GM12801 (cell line): Measurements from ENCODE around the gene UBR2.

Experiments
- TF ChIP-seq, protein P1 (sequence below): IDR thresholded peaks from one replicate; pipeline ENCODE4 v1.5.1; 2011; ENCODE audit warnings: control low read depth; ENCODE audit not compliant: insufficient read length; ENCODE audit errors: extremely low read depth

UBR2 gene

GRCh38 chr6:42711930-42712329, 148.1 kb downstream of the UBR2 start:
- TF ChIP-seq, protein P1, sequence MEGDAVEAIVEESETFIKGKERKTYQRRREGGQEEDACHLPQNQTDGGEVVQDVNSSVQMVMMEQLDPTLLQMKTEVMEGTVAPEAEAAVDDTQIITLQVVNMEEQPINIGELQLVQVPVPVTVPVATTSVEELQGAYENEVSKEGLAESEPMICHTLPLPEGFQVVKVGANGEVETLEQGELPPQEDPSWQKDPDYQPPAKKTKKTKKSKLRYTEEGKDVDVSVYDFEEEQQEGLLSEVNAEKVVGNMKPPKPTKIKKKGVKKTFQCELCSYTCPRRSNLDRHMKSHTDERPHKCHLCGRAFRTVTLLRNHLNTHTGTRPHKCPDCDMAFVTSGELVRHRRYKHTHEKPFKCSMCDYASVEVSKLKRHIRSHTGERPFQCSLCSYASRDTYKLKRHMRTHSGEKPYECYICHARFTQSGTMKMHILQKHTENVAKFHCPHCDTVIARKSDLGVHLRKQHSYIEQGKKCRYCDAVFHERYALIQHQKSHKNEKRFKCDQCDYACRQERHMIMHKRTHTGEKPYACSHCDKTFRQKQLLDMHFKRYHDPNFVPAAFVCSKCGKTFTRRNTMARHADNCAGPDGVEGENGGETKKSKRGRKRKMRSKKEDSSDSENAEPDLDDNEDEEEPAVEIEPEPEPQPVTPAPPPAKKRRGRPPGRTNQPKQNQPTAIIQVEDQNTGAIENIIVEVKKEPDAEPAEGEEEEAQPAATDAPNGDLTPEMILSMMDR, result no peak

- TF ChIP-seq, protein P1, result no peak
Observed at GRCh38 chr6:42714098-42714761, 150.4 kb downstream of the UBR2 start.

DNA sequence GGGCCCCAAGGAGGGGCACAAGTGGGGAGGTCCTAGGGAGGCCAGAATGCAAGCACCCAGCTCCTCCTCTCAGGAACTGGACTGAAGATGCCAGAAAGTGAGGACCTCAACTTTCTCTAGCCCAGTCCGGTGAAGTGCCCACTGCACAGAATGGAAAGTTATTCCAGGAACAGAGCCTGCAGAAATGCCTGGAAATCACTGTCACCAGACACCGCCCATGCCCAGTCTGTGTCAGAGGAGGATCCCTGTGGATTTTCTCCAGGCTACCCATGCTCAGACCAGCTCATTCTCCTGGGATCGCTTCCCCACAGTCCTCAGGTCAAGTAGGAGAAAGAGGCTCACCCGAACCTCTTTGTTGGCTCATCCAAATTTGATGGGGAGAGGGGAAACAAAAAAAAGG, 152.0 kb downstream of the UBR2 start:
- TF ChIP-seq, protein P1, result no peak

- TF ChIP-seq, protein P1, result no peak
Observed at GRCh38 chr6:42720739-42721138, 156.9 kb downstream of the UBR2 start.

DNA sequence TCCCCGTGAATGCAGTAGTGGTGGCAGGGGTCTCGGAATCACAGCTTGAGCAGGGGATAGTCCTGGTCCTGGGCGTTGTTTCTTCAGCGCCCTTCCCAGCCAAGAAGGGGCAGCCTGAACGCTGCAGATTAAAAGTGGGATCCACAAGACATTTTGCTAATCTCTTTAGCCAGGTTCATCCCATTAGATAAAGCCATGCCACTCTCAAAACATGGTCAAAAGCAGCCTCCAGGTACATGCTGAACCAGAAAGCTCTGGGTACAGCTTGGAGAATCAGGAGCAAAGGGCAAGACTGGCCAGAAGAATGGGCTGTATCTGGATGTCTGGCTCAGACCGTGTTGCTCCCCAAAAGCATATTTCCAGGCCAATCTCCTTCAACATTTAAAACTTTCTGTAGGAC, 158.7 kb downstream of the UBR2 start, which contains the start of gene PRPH2:
Gene PRPH2 (minus strand): TSS at position 101 of the 400 bp plus-strand sequence. CDS start 263 bp downstream, outside the sequence.
- TF ChIP-seq, protein P1, result no peak

- TF ChIP-seq, protein P1, result no peak
Observed at GRCh38 chr6:42724825-42725224, 161.0 kb downstream of the UBR2 start.

DNA sequence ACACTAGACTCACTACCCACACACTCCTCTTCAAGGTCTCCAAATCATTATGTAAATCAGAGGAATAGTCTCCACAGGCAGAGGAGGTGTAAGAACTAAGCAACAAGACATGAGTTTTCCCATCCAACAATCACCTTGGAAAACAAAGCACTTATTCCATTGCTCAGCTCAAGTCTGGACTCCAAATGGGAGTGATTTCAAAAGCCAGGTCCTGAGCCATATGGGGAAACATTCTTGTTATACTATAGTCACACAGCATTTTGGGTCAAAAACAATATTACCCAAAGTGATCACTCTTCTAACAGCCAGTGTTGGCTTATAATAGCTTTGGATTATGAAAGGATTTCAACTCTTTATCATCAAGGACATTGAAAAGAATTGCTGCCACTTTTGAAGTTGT, 162.2 kb downstream of the UBR2 start:
- TF ChIP-seq, protein P1, result no peak
